HL-60/S4 treated with retinoic acid at 250 ng/mL for 4 days and 3 days (cell line): Measurements from ENCODE around the gene FBXL17.
"Not testable (repeated sequence)": the region's sequence is repeated elsewhere in the genome, so short reads cannot be mapped to it uniquely, and the experiment has no call there.

ENCODE experiments used
- in situ Hi-C: fragments of 300-500 bp; cut with MboI; formaldehyde crosslinking; loops from 2 replicates; pipeline ENCODE4 v1.7.0; 2022; ENCODE audit warnings: low sequenced_read_pairs

The FBXL17 gene

GRCh38 chr5:108381954-108382783, at the start of gene FBXL17:
Gene FBXL17, minus strand, starts transcription at chr5:108382098.
- in situ Hi-C loops: no loop called here

DNA sequence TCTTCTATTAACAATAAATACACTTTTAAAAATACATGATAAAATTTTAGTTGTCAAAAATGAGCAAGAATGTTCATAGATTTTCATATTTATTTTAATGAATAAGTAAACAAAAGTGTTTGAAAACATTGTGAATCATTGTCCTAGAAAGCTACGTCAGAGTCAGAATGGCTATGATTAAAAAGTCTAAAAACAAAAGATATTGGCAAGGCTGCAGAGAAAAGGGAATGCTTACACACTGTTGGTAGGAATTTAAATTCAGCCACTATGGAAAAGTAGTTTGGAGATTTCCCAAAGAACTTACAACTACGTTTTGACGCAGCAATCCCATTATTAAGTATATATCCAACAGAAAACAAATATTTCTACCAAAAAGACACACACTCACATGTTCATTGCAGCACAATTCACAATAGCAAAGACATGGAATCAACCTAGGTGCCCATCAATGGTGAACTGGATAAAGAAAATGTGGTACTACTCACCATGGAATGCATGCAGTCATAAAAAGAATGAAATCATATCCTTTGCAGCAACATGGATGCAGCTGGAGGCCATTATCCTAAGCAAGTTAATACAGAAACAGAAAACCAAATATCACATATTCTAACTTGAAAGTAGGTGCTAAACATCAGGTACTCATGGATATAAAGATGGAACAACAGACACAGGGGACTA, 49.2 kb upstream of the FBXL17 start:
- in situ Hi-C loops: no loop called here

DNA sequence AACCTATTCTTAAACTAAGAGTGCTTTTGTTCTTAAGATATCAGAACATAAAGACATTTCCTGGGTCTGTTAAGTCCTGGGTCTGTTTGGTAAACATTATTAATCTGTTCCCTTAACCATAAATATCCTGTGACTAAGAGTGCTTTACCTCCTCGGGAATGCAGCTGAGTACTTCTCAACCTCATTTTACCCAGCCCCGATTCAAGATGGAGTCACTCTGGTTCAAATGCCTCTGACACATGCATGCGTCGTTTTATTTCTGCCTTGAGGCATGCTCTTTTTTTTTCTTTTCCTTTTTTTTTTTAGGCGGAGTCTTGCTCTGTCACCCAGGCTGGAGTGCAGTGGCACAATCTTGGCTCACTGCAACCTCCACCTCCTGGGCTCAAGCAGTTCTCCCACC, 39.8 kb upstream of the FBXL17 start:
- in situ Hi-C loops: no loop called here

DNA sequence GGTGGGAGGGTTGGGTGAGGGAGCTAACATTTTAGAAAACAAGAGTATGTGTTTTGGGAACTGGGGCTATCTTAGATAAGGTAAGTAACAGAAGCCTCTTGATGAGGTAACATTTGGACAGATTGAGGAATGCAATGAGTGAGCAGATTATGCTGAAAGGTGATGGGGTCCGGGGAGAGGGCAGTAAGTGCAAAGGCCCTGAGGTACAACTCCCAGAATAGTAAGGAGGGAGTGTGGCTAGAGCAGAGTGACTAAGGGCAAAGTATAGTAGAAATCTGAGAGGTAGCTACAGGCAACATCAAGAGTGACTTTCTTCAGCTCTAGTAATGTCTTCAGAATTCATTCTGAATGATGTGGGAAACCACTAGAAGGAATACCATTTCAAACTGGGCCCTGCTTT, 38.9 kb upstream of the FBXL17 start:
- in situ Hi-C loops: no loop called here

- in situ Hi-C loops: no loop called here
Observed at GRCh38 chr5:108420158-108420557, 38.3 kb upstream of the FBXL17 start.

DNA sequence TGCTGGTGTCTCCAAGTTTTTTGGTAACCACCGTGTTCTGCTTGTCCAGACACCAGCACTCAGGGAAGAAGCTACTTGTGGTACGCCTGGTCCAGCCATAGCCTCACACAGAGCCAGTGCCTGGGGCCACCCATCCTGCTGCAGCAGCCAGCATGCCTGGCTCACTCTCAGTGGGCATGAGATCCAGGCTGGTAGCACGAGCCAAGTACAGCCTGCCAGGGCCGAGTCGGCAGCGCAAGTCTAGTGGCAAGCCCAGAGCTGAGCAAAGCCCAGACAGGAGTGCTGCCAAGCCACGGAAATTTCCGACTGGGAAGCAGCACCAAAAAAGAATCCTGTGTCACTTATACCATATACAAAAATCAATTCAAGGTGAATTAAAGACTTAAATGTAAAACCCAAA, 36.3 kb upstream of the FBXL17 start:
- in situ Hi-C loops: no loop called here

DNA sequence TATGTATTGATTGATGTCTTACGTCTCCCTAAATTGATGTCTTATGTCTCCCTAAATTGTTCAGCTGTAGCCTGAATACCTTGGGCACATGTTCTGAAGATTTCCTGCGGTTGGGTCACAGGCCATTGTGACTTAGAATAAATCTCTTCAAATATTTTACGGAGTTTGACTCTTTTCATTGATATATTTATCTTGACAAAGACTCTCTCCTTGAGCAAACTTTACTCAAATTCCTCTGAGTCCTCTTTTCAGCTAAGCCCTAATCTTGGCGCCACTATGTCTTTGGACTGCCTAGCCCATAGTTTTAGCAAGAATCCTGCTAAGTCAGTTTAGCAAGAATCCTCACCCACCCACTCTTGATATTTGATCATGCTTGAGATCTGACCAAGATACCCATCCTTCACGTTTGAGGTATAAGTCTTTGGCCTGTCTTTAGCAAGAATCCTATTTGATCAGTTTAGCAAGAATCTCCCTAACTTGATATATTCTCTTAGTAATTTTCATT, 35.3 kb upstream of the FBXL17 start:
- in situ Hi-C loops: no loop called here

GRCh38 chr5:108415726-108416125, 33.8 kb upstream of the FBXL17 start:
- in situ Hi-C loops: no loop called here

DNA sequence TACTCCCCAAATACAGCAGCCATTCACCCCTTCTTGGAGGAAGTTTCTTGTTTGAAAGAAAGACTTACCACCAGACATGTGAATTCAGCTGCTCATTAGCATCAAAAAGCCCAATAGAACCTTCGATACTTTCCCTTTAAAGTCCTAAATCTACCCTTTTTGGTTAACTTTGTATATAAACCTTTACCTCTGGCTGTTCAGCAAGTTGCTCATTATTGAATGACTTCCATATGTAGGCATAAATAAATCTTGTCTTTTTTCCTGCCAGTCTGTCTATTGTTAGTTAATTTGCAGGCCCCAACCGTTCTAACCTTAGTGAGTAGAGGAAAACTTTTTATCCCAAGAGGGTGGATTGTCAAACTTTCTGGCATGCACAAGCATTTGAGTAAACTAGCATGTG, 27.9 kb upstream of the FBXL17 start:
- in situ Hi-C loops: no loop called here

DNA sequence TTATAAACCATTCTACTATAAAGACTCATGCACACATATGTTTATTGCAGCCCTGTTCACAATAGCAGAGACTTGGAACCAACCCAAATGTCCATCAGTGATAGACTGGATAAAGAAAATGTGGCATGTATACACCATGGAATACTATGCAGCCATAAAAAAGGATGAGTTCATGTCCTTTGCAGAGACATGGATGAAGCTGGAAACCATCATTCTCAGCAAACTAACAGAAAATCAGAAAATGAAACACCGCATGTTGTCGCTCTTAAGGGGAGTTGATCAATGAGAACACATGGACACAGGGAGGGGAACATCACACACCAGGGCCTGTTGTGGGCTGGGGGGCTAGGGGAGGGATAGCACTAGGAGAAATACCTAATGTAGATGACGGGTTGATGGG, 23.3 kb upstream of the FBXL17 start:
- in situ Hi-C loops: not testable (repeated sequence)

- in situ Hi-C loops: no loop called here
Observed at GRCh38 chr5:108398964-108399363, 17.1 kb upstream of the FBXL17 start.

DNA sequence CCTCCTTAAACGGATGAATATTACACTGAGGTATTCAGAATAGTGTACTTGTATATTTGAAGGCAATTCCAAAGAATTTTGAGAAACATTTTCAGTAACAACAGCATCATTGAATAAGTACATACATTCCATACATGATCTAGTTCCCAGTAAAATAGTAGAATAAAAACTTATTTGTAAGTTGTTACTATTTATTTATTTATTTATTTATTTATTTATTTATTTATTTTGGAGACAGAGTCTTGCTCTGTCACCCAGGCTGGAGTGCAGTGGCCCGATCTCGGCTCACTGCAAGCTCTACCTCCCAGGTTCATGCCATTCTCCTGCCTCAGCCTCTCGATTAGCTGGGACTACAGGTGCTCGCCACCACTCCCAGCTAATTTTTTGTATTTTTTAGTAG, 14.9 kb upstream of the FBXL17 start:
- in situ Hi-C loops: not testable (repeated sequence)

GRCh38 chr5:108387758-108388157, 5.9 kb upstream of the FBXL17 start:
- in situ Hi-C loops: no loop called here

DNA sequence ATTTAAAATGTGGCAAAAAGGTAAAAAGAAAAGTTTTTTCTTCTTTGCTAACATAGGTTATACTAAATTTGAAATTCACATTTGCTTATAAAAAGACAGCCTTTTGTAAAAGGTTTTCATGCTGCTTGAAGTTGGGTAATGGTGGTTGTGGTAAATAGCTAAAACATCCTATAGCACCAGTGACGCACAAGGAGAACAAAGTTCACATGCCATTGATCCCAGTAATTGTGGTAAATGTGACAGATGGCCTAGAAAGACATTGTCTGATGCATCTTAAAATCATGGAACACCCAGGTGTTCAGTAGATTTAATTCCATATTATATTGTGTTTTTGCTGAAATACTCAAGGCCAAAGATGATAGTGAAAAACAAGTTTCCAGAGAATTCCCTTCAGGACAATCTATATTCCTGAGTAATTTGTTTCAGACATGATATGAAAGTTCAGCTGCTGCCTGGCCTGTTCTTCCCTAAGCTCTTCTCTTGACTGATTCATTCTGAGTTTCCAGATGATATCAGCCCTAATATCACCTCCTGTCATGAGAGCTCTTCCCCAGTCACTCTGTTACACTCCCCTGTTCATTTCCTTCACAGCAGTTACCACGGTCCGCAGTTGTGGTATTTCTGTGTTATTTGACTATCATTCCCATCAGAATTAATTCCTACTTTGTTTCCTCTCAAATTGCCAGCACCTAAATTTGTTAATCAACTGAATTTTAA, 4.6 kb upstream of the FBXL17 start:
- in situ Hi-C loops: no loop called here

GRCh38 chr5:108384741-108385140, 2.8 kb upstream of the FBXL17 start:
- in situ Hi-C loops: no loop called here

GRCh38 chr5:108382784-108383330, 959 bp upstream of the FBXL17 start:
- in situ Hi-C loops: no loop called here

DNA sequence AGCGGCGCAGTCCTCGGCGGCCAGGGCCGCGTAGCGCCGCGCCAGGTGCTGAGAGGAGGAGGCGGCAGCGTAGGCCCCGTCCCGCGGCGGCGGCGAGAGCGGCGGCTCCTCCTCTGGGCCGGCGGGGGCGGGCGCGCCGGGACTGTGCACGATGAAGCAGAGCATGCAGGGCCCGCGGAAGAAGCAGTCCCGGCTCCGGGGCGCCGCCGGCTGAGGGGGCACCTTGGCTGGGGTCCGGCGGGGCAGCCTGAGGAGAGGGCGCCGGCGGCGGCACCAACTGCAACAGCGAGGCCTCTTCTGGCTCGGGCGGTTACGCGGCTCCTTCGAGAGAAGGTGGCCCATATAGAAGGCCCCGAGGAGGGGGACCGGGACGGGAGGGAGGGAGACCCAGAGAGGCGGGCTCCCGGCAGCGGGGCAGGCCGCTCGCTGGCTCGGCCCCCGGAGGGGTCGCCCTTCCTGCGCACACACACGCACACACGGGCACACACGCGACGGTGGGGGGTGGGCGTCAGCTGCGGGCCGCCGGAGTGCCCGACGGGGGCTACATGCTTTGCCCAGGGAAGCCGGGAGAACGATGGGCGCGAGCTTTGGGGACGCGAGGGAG, 446 bp downstream of the FBXL17 start:
- in situ Hi-C loops: no loop called here

DNA sequence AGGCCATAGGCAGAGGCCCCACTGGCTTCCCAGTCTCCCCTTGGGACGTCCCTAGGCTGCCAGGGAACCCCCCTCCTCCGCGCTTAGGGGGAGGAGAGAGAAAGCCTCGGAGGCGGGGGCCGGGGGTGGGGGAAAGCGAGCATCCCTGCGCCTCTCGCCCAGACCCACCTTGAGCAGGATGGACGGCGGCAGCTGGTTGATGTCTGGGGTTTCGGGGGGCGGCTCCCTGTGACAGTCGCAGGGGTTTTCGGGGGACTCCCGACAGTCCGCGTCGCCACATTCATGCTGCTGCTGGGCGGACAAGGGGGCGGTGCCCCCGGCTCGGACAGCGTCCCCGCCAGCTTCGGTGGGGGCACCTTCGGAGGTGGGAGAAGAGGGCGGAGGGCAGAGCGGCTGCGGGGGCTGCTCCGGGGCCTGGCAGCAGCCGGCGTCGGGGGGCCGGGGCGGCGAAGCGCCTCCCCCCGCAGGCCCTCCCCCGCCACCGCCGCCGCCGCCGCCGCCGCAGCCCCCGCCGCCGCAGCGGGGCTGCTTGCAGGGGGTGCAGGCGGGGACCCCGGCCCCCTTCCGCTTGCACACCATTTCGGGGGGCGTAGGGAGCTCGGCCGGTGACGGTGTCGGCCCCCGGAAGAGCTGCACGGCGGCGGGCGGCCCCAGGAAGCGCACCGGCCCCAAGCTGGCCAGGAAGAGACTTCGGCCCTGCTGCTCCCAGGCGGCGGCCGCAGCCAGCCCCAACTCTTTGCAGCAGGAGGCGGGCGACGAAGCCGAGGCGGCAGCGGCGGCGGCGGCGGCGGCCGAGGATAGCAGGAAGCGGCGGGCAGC, 1.2 kb downstream of the FBXL17 start:
- in situ Hi-C loops: no loop called here

DNA sequence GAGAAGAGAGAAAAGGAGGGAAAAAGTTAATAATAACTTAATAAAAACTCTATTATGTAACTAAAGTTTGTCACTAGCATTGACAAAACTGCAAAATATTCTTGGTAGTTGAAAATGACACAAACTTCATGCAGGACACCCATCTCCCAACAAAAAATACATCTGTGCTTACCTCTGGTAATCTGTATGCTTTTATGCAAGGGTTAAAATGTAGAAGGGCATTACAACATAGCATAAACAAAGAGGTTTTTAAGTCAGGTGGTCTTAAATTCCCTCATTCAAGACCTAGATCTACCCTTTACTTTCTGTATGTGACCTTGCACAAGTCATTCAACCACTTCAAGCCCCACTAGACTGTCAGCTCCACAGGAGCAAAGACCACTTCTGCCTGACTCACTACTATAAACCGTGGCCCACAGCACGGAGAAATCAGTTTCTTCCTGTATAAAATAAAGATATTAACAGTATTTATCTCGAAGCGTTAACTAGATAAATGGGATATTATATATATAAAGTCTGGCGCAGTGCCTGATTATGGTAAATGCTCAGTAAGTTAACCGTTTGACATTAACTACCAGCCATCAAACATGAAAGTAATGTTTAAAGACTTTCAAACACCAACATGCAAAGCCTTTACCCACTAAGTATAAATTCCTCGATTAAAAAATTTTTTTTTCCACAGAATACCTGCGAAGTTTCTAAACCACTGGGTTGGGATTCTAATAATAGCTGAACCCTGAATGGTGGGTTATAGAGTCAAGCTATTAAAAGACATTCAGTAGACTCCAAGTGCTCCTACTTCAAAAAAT, 2.0 kb downstream of the FBXL17 start:
- in situ Hi-C loops: no loop called here
